Measurements from ENCODE around the gene C1orf35.

The C1orf35 gene

GRCh38 chr1:228059634-228060457 is 43.3 kb downstream of the C1orf35 start:
- no peak overlapping the region for H3K27ac ChIP-seq

DNA sequence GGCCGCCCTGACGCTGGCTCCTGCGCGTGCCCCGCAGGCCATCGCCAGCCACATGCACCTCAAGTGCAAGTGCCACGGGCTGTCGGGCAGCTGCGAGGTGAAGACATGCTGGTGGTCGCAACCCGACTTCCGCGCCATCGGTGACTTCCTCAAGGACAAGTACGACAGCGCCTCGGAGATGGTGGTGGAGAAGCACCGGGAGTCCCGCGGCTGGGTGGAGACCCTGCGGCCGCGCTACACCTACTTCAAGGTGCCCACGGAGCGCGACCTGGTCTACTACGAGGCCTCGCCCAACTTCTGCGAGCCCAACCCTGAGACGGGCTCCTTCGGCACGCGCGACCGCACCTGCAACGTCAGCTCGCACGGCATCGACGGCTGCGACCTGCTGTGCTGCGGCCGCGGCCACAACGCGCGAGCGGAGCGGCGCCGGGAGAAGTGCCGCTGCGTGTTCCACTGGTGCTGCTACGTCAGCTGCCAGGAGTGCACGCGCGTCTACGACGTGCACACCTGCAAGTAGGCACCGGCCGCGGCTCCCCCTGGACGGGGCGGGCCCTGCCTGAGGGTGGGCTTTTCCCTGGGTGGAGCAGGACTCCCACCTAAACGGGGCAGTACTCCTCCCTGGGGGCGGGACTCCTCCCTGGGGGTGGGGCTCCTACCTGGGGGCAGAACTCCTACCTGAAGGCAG is 44.0 kb downstream of the C1orf35 start:
- no peak overlapping the region for H3K27ac ChIP-seq
- TF ChIP-seq CTCF (conservative IDR thresholded peaks at IDR 0.05) (no peak), ZFX (IDR thresholded peaks at IDR 0.05) (no peak)

More at GRCh38 chr1:228059634-228060457, 43.3 kb downstream of the C1orf35 start:
- TF ChIP-seq CTCF (conservative IDR thresholded peaks at IDR 0.05) (no peak), ZFX (IDR thresholded peaks at IDR 0.05) (no peak)

DNA sequence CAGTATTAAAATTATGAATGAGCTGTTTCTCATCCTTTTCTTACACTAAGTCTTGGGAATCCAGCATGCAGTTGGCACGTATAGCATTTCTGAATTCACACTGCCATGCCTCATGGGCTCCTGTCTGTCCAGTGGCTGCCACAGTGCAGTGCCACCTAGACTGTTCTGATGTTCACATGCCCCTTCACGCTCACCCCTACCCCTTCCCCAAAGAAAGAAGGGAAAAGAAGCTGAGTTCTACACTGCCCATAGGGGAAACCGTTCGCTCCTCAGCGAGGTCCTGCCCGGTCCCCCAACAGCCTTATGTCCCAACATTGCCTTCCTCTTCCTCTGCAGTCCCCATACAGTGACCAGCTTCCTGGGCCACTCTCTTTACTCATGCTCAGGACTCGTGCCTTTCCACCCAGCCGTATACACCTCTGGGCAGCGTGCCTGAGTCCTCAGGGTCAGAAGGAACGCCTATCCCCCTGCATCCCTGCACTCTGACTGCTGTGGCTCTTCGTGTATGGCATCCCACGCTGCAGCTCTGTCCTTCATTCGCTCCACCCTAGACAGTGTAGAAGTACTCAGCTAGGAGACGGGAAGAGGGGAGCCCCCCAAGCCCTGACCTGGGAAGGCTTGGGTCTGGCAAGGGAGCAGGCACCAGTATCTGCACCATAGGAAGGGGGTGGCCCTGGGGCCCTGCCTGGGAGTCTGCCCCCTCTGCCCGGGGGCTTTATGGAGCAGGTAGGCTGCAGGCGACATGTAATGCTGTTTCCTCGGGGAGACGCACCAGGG is 44.8 kb downstream of the C1orf35 start:
- H3K27ac ChIP-seq: no peak overlapping the region
- no peak for TF ChIP-seq ZFX (IDR thresholded peaks at IDR 0.05)

Measured in C4-2B (cell line).